Activated naive CD4-positive, alpha-beta T cell treated with Interleukin-2 at 50 U/mL for 16 hours (primary cell): ENCODE measurements around the gene ZBTB46.
"Not testable (repeated sequence)": the region's sequence is repeated elsewhere in the genome, so short reads cannot be mapped to it uniquely, and the experiment has no call there.

ENCODE experiments used
- DNase-seq: peaks from one replicate; pipeline ENCODE4 v3.0.0-alpha.2; 2020

The ZBTB46 gene

GRCh38 chr20:63733579-63734081 is 97.4 kb downstream of the ZBTB46 start:
- no peak for DNase-seq

DNA sequence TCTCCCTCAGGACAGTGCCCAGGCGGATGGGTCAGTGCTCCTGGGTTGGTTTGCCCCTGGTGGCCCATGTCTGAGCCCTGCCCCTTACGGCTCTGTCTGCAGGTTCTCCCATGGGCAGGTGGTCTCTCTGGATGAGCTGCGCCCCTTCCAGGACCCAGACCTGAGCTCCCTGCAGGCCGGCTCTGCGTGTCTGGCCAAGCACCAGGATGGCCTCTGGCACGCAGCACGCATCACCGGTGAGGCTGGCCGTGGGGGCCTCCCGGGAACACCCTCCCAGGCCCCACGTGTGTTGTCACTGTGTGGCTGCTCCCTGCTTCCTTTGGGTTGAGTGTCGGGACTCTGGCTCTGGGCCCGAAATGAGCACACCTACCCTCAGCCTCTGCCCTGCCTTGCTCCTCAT is 97.9 kb downstream of the ZBTB46 start:
- DNase-seq, result no peak

GRCh38 chr20:63732118-63733095 is 98.7 kb downstream of the ZBTB46 start:
- DNase-seq, result no peak

DNA sequence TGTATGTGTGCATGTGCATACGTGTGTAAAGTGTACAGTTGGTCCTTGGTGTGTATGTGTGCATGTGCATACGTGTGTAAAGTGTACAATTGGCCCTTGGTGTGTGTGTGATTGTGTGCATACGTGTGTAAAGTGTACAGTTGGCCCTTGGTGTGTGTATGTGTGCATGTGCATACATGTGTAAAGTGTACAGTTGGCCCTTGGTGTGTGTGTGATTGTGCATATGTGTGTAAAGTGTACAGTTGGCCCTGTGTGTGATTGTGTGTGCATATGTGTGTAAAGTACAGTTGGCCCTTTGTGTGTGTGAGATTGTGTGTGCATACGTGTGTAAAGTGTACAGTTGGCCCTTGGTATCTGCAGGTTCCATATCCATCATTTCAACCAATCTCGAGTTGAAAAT is 99.7 kb downstream of the ZBTB46 start:
- no peak for DNase-seq

DNA sequence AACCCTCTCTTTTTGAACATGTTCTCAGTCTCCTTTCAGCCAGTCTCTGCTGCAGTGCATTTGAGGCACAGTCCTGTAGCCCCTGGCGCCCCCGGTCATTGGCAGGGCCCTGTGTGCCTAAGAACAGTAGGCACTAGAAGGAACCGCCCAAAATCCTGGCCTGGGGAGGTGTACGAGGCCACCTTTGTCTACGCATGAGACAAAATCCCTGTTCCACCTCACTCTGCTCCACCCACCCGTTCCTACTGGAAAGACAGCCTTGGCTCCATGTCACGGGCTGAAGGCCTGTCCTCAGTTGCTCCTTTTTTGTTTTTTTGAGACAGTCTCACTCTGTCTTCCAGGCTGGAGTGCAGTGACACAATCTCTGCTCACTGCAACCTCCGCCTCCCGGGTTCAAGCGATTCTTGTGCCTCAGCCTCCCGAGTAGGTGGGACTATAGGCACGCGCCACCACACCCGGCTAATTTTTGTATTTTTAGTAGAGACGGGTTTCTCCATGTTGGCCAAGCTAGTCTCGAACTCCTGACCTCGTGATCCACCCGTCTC is 100.8 kb downstream of the ZBTB46 start:
- DNase-seq, result not testable (repeated sequence)

DNA sequence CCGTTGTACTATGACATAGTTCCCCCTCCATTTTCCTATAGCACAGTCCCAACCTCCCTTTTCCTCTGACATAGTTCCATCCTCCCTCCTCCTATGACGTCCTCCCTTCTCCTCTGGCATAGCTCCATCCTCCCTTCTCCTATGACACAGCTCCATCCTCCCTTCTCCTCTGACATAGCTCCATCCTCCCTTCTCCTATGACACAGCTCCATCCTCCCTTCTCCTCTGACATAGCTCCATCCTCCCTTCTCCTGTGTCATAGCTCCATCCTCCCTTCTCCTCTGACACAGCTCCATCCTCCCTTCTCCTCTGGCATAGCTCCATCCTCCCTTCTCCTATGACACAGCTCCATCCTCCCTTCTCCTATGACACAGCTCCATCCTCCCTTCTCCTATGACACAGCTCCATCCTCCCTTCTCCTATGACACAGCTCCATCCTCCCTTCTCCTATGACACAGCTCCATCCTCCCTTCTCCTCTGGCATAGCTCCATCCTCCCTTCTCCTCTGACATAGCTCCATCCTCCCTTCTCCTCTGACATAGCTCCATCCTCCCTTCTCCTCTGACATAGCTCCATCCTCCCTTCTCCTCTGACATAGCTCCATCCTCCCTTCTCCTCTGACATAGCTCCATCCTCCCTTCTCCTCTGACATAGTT is 108.0 kb downstream of the ZBTB46 start:
- not testable (repeated sequence) for DNase-seq

DNA sequence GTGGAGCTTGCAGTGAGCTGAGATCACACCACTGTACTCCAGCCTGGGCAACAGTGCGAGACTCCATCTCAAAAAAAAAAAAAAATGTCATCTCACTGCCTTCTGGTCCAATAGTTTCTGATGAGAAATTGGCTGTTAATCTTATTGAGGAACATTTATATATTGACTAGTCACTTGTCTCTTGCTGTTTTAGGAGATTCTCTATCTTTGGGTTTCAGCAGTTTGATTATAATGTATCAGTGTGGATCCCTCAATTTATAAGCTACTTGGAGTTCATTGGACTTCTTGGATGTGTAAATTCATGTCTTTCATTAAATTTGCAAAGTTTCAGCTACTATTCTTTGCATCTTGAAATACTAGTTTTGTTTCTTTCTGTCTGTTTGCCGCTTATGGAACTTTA is 112.1 kb downstream of the ZBTB46 start:
- DNase-seq, result no peak

- DNase-seq, result no peak
Observed at GRCh38 chr20:63714858-63715257, 116.2 kb downstream of the ZBTB46 start.

- DNase-seq, result no peak
Observed at GRCh38 chr20:63712191-63712590, 118.9 kb downstream of the ZBTB46 start.

DNA sequence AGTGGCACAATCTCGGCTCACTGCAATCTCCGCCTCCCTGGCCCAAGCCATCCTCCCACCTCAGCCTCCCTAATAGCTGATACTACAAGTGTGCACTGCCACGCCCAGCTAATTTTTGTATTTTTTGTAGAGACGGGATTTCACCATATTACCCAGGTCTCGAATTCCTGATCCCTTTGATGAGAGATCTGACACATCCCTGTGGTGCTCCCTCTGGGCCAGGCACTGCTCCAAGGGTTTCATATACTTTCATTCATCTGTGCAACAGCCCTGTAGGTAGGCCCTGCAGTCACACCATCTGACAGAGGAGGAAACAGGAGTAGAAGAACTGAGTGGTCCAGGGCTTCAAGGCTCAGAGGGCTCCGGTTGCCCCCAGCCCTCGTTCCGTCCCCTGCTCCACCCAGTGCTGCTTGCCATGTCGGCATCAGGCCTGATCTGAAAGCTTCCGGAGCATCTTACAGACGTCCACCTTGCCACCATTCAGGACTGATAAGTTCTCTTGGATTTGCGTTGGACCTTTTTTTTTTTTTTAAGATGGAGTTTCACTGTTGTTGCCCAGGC is 119.9 kb downstream of the ZBTB46 start:
- DNase-seq, result no peak

GRCh38 chr20:63709149-63709527 is 121.9 kb downstream of the ZBTB46 start:
- no peak for DNase-seq

GRCh38 chr20:63708301-63709148 is 122.5 kb downstream of the ZBTB46 start:
- DNase-seq, result no peak

DNA sequence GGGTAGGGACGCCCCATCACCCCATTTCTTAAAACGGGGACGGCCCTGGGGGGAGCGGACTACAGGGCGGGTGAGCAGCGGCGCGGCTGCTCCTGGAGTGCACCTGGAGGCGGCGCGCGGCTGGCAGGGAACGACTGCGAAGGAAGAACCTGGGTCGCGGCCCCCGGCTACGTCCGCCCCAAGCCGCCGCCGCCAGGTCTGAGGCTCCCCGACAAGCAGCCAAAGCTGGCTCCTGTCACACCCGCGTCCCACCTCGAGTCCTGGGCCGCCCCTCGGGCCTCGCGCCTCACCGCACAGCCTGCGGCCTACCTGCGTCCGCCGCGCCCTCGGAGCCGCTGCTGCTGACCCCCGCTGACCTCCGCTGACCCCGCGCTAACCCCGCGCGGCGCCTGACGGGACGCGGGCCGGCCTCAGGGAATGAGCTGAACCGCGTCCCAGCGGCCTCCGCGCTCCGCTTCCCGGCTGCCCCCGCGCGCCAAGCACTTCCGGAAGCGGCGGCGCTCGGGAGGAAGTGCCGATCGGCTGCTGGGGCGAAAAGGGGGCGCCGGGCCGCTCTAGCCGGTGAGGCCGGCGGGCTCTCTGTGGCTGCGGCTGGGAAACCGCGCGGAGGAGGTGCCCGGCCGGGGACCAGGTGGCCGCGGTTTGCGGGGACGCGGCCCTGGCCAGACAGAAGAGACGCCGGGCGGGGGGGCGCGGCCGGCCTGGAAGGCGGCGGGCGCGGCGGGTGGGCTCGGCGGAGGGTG is 123.3 kb downstream of the ZBTB46 start, which contains the start of the genes ARFRP1 and ZGPAT:
Gene ARFRP1 (minus strand): TSS at position 419 of the 743 bp plus-strand sequence. CDS start 885 bp downstream, outside the sequence.
Gene ZGPAT (plus strand): TSS at position 482 of the 743 bp plus-strand sequence. CDS start 542 bp downstream, outside the sequence.
- peak; percentile 89 for DNase-seq

DNA sequence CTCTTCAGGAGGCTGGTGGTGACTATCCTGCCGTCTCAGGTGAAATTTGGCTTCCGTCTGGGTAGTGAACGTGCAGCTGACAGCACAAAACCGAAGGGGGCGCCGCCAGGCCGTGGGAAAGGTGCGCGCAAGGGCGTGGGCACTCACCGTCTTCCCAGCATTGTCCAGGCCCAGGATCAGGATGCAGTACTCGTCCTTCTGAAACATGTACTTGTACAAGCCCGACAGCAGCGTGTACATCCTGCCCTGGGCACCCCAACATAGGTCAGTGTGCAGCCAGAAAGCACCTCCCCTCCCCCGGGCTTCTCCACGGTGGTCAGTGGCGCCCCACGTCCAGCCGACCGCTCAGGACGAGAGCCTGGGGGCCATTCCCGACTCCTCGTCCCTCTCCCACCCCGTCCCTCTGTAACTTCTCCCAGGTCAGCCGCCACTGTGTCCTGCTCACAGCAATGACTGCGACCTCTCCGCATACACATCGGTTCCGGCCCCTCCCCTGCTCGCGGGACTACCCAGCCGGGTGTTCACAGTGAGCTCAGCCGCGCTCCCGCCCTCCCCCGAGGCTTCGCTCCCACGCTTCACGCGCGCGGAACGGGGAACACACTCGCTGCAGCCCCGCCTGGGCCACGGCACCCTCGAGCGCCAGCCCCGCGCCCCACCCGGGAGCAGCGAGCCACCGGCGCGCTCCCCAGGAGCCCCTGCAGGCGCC is 124.1 kb downstream of the ZBTB46 start:
- DNase-seq, result peak; percentile 67

DNA sequence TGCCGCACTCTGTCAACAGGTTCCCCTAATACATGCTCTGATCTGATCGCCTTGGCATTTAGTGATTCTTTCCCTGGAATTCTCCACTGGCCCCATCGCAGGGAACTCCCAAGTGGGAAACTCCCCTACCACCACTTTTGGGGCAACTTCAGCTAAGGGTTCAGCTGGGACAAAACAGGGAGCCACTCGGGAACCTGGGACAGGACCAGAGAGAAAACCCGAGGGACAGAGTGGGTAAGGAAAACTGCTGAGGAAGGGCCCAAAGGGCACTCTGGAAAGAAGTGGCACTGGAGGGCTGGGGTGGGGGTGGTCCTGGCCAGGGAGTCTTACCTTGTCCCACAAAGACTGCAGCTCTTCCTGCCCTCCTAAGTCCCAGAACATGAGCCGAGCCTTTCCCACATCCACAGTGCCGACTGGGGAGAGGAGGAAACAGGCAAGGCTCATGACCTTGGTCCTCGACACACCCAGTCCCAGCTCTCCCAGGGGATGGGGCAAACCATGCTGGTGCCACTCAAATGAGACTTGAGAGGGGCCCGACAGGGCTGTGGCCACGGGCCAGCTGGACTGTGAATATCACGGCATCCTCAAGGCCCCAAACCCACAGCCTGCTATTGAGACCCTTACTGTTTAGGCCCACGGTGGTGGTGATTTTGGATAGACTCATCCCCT is 124.9 kb downstream of the ZBTB46 start:
- DNase-seq, result no peak

DNA sequence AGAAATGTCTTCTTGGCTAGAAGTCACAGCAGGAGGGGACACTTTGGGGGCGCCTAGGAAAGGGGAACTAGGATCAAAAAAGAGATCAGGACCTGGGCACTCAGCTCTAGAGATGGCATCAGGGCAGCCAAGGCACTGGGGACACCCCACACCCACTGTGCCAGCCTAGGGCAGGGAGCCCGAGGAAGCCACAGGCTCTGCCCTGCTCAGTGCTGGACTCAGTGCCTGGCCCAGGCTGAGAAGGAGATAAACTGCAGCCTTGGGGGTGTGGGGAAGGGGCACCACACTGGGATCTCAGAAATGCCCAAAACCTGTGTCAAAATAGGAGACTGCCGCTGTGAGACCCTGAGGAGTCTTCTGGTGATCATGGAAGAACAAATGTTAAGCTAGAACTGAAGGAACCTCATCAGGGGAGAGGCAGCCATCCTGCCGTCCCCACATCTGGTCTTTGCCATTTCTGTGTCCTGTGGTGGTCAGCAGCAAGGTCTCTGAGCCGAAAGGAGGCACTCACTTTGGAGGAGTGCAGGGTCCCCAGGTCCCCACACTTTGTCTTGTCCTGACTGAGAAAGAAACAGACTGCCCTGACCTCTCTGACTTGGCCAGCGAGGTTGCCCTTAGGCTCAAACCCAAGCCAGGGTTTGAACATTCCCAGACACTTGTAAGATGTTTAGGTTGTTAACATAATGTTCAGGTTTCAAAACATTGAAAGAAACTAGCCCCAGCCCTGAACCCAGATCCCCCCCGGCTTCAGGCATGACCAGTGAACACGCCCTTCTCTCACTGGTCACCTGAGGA is 125.6 kb downstream of the ZBTB46 start:
- no peak for DNase-seq

DNA sequence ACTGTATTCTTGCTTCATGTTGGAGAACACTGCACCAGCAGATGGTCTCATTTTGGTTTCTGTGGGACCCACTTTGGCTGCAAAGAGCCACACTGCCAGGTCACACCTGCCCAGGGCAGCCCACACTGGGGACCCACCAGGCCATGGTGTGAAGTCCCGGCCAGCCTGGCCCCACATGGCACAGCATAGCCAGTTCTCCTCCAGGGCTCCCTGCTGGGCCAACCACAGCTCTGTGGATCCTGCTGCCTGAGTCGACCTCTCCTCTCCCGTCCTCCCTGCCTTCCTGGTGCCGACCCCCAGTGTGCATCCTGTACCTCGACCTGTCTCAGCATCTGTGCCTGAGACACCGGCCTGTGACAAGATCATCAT is 126.3 kb downstream of the ZBTB46 start:
- DNase-seq, result no peak

DNA sequence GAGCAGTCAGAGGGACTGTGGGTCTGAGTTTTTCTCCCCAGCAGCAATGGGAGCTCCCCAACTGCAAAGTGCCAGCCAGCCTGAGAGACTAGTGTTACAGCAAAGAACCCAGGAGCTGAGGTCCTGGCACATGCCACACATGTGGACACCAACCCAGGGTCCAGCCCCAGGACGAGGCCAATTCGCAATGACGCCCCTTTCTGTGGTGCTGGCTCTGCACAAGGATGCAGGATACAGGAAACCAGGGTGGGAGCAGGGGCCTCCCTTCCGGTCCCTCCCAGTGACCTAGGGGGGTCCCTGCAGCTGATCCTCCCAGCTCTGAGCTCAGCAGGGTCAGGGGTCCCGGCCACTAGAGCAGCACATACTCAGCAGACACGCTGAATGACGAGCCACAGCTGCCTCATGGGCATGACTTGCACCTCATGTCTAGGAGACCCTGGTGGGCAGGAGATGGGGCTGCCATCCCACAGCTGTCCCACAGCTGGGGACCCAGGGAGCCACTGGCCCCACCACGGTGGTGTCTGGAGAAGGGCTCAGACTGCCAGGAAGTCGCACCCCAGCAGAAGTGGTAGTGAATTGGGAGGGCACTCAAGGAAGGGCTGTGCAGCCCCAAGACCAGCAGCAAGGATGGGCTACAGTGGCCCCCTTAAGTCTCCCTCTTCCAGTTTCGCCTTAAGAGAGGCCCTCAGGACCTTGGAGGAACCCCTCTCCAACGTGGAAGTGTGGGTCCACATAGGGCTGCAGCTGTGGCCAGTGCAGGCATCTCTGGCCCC is 126.9 kb downstream of the ZBTB46 start:
- DNase-seq, result no peak
